ENCODE measurements around the gene REL.

DNA sequence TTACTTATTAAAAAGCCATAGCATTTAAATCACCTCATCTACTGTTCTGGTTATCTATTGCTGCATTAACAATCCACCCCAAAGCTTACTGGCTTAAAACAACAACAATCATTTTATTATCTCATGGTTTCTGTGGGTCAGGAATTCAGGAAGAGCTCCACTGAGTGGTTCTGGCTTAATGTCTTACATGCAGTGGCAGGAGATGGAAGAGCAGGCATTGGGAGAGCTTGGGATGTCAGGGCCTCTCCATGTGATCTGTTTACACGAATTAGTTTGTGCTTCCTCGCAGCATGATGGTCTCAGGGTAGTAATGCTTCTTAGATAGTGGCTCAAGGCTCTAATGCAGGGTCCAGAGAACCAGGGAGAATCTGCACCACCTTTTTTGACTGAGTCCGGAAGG is 14.4 kb upstream of the REL start:
- TF ChIP-seq POLR2A (IDR thresholded peaks at IDR 0.05; ENCODE audit: low read depth, low read length) (no peak), TAF1 (IDR thresholded peaks at IDR 0.05; ENCODE audit: borderline replicate concordance, low read depth, low read length) (no peak)
